GM21786 (cell line): ENCODE measurements around the gene RNF183.

Source experiments
- ATAC-seq: cut with Tn5 transposase; IDR thresholded peaks from one replicate; pipeline ENCODE4 v1.9.1; 2021; ENCODE audit not compliant: unreplicated experiment

The RNF183 gene

GRCh38 chr9:113302792-113303418 lies at the start of gene RNF183:
RNF183 (minus strand) TSS chr9:113303376; CDS start chr9:113298184, 5,192 bp downstream.
- no peak for ATAC-seq

GRCh38 chr9:113352411-113352810 lies 49.2 kb upstream of the RNF183 start:
- no peak for ATAC-seq

DNA sequence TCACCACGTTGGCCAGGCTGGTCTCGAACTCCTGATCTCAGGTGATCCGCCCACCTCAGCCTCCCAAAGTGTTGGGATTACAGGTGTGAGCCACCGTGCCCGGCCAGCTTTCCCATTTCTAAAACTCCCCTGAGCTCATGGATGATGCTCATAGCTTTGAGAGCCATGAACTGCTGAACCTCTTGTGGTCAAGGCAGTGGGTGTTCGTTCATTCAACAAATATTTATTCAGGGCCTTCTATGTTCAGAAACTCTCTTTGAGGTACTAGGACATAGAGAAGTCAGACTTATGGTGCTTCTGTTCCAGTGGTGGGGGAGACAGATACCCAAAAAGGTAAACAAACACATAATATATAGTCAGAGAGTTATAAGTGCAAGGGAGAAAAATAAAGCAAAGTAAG lies 48.8 kb upstream of the RNF183 start:
- ATAC-seq: no peak

GRCh38 chr9:113350937-113351336 lies 47.8 kb upstream of the RNF183 start:
- peak; percentile 51 for ATAC-seq

GRCh38 chr9:113350107-113350661 lies 47.0 kb upstream of the RNF183 start:
- ATAC-seq: peak; percentile 30

- no peak for ATAC-seq
These were observed 46.4 kb upstream of the RNF183 start, which contains the start of gene BSPRY for GRCh38 chr9:113349445-113350094. BSPRY (plus strand) TSS chr9:113349541; CDS start chr9:113349580, 39 bp downstream.

DNA sequence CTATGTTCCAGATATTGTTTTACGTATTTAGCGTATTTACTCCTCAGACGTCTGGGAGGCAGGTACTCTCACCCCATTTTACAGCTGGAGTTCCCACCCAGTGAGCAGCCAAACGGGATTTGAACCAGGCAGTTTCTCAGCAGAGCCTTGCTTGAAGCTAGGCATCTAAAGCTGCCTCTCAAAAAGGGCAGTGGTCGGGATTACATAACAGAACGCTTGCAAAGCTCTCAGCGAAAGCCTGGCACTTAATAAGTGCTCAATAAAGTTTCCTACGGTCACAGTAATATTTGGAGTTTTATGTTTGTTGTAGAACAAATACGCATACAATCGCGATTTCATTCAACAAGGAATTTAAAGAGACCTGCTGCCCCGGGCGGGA lies 45.9 kb upstream of the RNF183 start:
- ATAC-seq: no peak

GRCh38 chr9:113348437-113348836 lies 45.3 kb upstream of the RNF183 start:
- no peak for ATAC-seq

- no peak for ATAC-seq
These were observed 42.5 kb upstream of the RNF183 start for GRCh38 chr9:113345671-113346070.

DNA sequence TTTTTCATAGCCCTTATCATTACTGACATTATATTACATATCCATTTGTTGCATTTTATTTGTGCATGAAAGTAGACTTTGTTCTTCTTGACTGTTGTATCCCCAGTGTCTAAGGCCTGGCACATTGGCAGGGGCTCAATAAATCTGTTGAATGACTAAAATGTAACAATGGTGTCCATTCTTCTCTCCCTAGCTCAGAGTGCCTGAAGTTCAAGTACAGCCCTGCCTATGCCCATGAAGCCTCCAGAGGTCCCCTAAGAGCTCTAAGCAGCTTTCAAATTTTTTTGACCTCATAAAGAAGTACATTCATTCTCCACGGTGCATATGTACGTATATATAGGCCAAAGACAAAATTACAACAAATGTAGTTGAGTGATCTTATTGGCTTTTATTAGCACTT lies 42.0 kb upstream of the RNF183 start:
- no peak for ATAC-seq

DNA sequence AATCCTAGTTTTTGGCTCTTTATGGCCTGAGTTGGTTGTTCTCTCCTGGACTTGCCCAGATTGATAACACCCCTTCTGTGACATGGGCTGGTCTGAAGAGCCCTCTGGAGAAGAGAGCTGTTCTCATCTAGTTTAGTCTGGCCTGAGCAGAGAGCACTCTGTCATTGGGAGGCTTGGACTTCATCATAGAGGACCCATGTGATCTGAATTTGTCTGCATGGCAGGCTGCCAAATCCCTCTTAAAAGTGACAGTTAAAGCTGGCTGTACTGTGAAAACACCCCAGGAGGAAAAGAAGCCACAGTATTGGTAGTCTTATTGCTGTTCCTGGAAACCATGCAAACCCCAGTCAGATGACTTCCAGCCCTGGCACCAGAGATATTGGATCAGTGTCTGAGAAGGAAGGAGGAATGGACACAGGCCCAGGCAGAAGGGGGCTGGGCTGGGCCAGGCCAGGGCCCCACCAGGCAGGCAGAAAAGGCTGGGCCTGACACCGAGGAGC lies 40.6 kb upstream of the RNF183 start:
- ATAC-seq: no peak

DNA sequence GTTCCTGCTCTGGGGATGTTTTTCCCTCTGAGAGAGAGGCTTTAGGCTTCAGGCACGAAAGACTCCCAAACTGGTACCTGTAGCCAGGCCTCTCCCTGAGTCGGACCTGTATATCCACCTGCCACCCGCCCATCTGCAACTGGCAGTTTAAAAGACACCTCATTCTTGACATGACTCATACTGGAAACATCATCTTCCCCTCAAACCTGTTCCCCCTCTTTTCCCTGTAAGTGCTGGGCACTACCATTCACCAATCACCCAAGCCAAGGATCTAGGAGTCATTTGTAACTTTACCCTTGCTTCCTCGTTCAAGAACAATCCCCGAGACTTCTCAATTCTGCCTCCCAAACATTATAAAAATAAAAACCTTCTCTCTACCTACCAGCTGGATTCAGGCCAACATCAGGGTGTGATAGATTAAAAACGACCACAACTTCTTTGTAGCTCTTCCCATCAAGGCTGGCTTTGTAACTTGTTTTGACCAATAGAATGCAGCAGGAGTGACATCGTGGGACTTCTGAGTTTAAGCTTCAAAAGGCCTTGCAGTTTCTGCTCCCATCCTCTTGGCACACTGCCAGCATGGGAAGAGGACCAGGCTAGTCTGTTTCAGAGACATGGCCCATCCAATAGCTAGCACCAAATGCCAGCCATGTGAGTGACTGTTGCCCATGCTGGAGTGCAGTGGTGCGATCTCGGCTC lies 38.7 kb upstream of the RNF183 start:
- no peak for ATAC-seq

DNA sequence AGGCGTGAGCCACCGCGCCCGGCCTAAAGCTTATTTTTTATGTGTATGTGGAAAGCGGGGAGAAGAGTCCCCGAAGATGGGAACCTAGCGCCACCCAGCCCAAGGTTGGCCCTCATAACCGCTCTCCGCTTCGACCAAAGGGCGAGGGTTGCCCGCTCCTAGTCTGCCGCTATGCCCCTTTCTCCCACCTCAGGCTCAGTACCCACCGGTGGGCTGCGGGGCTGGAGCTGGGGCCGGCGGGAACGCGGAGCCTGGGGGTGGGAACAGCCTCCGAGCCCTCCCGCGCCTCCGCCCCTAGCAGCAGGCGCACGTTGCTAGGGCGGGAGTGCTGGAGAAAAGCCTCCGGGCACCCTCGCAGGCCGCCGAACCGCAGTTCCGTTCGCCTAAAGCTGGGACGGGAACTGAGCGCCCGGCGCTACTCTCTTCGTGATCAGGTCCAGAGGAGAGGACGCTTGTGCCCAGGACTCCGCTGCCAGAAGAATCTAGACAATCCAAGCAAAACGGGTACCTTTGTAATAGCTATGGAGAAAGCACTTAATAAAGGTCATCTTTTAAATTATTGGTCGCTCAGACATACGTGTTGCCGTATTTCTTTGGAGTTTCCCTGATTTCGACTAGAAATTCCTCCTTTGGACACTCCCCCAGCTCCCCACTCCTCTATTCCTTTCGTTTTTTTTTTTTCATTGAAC lies 37.0 kb upstream of the RNF183 start, which contains the start of gene WDR31:
TSS of gene WDR31 (minus strand) at position 265 of the 689 bp plus-strand sequence. CDS start 8,253 bp downstream, outside the sequence.
- ATAC-seq: peak; percentile 96

GRCh38 chr9:113337714-113338113 lies 34.5 kb upstream of the RNF183 start:
- ATAC-seq: no peak

GRCh38 chr9:113331780-113332179 lies 28.6 kb upstream of the RNF183 start:
- ATAC-seq: no peak

DNA sequence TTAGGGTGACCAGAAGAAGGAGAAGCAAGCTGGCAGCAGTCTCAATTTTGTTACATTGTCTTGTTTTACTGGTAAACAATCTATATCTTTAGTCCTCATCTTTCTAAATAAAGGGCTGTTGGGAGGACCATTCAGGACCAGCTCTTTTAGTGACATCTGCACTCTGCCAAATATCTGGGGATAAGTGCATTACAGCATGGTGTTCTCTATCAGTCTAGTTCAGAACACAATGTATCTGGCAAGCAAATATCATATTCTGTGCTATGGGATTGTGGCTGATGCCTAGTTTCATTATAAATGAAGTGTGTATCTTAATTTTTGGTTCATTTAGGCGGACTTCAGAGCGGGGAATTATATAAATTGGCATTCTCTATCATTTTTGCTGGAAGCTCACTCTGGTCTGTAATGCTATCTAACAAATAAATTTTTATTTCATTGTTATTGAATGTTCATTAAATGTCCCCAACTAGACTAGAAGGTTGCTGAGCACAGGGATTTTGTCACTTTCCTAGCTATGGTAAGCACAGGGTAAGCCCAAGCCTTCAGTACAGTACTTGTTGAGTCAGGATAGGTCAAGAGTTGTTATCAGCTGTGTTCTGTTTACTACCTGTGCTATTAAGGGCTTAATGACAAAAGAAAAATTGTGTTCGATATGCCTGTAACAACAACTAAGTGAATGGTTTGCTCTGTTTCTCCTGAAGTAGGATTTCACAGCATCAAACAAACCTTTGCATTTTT lies 25.0 kb upstream of the RNF183 start:
- no peak for ATAC-seq

- ATAC-seq: no peak
These were observed 23.1 kb upstream of the RNF183 start for GRCh38 chr9:113326230-113326629.

DNA sequence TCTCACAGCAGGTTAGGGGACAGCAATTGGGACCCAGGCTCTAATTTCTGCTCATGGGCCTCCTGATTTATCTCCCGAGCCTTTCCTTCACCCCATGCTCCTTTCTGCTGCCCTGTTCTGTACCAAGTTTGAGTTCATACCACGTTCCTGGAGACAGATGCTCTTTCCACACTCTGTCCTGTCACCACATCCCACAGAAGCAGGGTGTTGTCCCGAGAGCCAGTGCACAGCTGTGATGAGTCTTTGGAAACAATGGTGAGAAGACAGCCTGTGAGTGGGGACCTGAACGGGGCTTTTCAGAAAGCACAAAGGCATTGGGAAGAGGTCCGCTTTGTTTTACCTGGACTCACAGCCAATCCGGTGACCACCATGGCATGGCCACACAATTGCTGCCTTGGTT lies 19.5 kb upstream of the RNF183 start:
- no peak for ATAC-seq

GRCh38 chr9:113320051-113320450 lies 16.9 kb upstream of the RNF183 start:
- no peak for ATAC-seq

DNA sequence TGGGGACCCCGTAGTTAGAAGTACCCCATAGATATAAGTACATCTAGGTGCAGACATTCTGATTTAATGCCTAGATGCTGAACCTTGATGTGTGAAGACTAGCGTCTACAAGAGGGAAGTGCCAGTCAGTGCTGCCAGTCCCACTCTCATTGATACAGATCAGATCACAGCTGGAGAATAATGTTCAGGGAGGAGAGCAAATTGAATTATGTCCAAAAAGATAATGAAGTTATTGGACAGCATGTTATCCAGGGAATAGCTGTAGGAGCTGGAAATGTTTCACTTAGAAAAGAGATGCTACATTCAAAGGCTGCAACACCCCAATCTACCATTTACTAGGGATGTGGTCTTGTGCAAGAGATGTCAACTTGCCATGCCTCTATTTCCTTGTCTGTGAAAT lies 15.9 kb upstream of the RNF183 start:
- ATAC-seq: no peak
